Keratinocyte (primary cell): Measurements from ENCODE around the gene TBX18.

Experiments used
- CTCF ChIP-seq, 3 experiments: IDR thresholded peaks in 1 of 3; conservative IDR thresholded peaks in 1 of 3; optimal IDR thresholded peaks in 1 of 3; 2 replicates in 2 of 3; 3 replicates in 1 of 3; pipeline versions ENCODE3 to v1.5.1; 2011; ENCODE audit warnings: low read length in 3 of 3, mild to moderate bottlenecking in 3 of 3, moderate library complexity in 2 of 3, control low read depth in 1 of 3, inconsistent platforms in 1 of 3; ENCODE audit not compliant: insufficient read depth in 2 of 3; ENCODE audit errors: extremely low read depth in 1 of 3
- EZH2 ChIP-seq: IDR thresholded peaks from one replicate; pipeline ENCODE4 v1.6.1; 2012; ENCODE audit warnings: inconsistent platforms, mild to moderate bottlenecking, low read length, moderate library complexity

GRCh38 chr6:84653027-84653551 lies 111.3 kb downstream of the TBX18 start:
- TF ChIP-seq CTCF (optimal IDR thresholded peaks at IDR 0.05 in 1 of 3, IDR thresholded peaks at IDR 0.05 in 1 of 3, conservative IDR thresholded peaks at IDR 0.05 in 1 of 3; ENCODE audit: extremely low read depth in 1 of 3, insufficient read depth in 2 of 3, low read length in 3 of 3), result no peak
- TF ChIP-seq EZH2, result no peak
